NCI-H82 treated with DMSO at 0.1 percent for 48 hours (cell line): ENCODE results near the gene SAMD1.

ENCODE experiments used
- DNase-seq: peaks from one replicate; lab custom pipeline; 2025; ENCODE audit not compliant: unreplicated experiment; lab: John Stamatoyannopoulos, UW

The SAMD1 gene

DNA sequence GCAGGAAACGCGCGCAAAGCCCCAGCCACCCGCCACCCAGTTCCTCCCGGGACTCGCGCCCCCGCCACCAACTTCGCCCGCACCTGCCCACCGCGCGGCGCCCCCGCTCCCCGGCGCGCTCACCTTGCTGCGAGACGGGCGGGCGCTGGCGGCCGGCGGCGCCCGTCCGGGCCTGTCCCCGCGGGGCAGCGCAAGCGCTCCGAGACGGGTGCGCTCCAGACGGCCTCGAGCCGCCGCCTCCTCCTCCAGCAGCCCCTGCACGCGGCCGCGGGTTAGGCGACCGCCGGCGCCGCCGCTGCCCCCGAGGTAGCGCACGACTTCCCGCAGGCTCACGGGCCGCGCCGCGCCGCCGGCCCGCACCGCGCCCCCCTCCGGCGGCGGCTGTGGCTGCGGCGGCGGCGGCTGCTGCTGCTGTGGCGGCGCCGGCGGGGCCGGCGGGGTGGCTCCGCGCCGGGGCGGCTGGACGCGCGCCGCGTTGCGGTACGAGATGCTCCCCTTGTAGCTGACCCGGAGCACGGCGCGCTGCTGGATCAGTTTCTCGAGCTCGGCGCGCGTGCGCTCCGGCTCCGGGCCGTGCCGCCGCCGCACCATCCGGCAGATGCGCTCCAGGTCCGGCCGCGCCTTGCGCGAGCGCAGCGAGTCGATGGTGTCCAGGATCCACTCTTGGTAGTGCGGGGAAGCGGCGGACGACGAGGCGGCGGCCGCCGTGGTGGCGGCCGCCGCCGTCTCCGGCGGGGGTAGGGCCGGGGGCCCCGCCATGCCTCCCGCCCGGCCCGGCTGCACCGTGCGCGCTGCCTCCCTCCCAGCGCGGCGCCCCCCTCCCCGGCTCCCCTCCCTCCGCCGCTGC lies 666 bp downstream of the SAMD1 start:
- DNase-seq = no peak

DNA sequence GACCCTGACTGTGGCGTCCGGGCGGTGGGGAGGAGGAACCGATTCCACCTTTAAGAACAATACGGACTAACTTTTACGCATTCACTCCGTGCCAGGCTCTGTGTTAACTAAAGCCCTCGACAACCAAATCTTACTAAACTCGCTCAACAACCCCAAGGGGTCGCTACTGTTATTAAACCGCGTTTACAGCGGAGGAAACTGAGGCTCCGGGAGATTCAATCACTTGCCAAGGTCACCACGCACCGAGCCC lies 1.2 kb downstream of the SAMD1 start:
- no peak for DNase-seq

DNA sequence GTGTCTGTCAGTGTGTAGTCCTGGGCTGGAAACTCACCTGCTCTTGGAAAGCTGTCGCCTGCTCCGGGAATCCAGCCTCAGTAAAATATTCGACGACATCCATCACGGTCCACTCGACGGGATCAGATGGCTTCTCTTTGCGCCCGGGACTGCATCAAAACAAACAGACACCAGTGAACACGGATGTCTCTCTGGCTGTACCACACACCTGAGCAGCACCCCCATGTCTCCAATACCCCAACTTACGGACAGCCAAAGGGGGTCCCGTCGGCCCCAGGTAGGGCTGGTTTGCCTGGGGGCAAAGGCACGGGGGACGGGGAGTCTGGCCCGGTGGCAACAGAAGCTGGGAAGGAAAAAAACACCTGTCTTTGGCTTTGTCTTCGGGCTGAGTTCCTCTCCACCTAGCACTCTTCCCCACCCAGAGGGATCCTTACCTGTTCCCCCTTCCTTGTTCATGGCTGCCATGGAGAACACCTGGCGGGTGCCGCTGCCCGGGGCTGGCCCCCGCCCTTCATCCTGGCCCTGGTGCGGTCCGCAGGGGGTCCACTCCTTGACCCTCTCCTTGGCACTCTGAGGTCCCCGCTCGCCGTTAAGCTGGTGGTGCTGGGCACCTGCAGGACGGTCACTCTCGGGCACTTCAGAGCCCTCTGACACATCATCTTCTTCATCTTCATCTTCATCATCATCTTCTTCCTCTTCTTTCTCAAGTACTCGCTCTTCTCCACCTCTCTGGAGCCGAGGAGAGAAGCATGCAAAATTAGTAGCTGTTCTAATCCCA lies 1.7 kb downstream of the SAMD1 start:
- DNase-seq = no peak

DNA sequence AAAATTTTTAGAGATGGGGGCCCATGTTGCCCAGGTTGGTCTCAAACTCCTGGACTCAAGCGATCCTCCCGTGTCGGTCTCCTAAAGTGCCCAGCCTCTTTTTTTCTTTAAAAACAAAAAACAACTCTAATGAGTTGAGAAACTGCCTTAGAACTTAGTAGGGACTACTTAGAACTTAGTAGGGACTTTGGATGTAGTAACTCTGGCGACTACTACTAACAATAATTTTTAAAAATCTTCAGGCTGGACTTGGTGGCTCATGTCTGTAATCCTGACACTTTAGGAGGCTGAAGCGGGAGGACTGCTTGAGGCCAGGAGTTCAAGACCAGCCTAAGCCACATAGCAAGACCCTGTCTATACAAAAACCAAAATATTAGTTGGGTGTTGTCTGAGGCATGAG lies 4.5 kb downstream of the SAMD1 start:
- no peak for DNase-seq

DNA sequence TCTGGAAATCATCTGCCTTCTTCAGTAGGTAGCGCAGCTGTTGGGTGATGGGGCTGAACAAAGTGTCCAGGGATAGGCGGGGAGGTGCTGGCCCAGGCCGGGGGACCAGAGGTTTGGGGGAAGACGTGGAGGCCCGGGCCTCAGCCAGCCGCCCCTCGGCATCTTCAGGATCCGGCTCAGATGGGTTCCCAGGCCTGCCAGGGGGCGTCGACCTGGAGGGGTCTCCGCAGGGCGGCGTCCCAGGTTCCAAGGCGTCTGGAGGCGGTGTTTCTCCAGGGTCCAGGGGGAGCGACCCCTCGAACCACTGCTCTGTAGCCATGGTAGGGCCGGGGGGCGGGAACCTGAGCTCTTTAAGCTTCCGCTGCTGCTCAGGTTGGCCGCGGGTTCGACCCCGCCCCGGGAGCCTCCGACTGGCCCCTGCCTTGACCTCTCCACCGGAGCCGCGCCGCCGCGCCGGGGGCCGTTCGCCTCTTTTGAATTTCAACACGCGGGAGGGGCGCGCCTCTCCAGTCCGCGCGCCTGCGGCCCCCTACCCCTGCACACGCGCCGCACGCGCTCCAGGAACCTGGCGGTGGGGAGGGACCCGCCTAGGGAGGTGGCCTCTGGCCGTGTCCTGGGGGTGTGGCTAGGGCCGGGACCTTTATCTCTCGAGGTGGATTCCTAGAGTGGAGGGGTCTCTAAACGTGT lies 5.1 kb downstream of the SAMD1 start, which contains the start of gene C19orf67:
C19orf67 (minus strand) TSS at position 475 of the 687 bp plus-strand sequence; CDS start at position 319, 156 bp downstream.
- no peak for DNase-seq

DNA sequence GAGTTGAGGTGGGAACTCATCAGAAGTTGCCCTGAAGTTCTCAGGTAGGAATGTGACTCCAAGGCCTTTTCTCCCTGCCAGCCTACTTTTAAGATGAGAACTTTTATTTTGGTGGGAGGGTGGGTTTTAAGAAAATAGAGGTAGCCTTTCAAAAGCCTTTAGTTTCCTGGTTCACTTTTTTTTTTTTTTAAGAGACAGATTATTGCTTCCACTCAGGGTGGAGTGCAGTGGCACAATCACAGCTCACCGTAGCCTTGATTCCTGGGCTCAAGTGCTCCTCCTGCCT lies 7.9 kb downstream of the SAMD1 start:
- DNase-seq = no peak

DNA sequence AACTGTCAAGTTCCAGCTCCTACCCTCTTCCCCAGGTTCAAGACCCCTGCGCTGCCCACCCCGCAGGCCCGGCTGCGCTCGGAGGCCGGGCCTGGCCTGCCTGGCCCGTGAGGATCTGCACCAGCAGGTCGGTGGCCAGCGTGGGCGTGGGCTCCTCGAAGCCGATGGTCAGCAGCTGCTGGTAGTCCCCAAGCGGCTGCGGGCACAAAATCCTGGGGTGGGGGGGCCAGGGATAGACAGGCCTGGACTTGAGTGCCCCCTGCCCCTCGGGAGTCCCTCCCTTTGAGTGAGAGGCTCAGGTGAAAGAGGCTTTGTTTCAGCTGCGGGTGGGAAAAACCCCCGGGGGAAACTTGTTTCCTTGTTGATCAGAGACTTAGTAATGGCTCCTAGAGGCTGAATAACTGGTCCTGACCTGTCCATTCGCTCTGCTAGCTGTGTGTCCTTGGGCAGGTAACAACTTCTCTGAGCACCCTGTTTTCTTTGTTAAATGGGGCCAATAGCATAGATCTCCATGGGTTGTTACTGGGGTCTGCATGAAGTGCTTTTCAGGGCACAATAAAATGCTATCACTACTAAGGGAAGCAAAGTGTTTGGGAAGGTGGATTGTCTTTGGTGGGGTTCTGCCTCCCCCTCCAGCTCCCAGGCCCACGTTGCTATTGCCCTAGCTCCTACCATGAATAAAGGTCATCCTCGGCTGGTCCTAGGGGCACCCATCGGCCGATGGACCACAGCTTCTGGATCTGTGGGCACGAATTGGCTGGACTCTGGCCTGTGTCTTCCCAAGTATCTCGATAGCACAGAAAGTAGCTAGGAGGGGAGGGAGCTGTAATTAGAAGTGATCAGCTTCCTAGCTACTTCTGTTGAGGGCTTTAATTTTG lies 8.5 kb downstream of the SAMD1 start:
- DNase-seq = no peak

DNA sequence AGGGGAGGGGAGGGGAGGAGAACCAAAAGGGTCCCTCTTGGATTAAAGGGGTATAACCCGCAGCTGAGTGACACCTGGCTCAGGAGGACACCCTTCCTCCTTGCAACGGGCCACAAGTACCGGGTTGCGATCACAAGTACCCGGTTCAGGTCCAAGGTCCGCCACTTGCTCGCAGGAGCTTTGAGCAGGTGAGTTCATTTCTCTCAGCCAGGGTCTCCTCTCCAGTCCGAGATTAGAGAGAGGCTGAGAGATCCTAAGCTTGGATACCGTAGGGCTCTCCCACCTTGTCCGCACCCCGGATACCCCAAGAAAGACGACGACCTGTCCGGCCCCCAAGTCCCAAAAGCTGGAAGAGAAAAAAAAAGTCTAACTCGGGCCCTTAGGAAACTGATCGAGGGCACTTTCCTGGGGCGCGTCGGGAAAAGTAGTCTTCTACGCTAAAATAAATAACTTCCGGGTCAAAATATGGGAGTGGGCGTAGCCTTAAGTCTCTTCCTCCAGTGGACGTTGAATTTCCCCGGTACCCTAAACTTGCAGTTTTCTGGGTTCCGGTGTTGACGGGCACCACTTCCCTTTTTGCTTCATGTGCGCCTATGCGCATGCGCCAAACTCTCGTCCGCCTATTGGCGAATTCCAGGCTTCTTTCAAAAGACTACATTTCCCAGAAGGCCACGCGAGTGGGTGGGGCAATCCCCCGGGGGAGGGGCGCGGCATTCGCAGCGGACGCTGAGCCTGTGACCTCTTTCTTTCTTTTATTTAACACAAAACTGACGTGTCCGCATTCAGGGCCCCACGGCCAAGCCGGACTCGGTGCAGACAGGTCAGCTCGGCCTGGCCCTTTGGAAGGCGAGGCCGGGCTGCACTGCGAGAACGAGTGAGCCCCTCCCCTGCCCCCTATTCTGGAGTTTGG lies 9.4 kb downstream of the SAMD1 start:
- peak; percentile 99 for DNase-seq

DNA sequence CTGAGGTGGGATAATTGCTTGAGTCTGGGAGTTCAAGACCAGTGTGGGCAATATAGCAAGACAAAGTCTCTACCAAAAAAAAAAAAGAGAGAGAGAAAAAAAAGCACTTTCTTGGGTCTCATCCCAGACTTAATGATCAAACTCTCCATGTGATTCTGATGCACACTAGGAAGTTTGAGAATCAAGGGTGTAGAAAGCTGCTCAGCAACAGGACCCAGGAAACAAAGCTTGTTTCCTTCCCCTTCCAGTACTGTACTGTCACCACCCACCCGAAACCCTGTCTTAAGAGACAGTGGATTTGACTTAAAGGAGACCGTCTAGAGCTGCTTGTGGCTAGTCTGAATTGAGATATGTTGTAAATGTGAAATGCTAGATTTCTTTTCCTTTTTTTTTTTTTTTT lies 12.1 kb downstream of the SAMD1 start:
- no peak for DNase-seq

DNA sequence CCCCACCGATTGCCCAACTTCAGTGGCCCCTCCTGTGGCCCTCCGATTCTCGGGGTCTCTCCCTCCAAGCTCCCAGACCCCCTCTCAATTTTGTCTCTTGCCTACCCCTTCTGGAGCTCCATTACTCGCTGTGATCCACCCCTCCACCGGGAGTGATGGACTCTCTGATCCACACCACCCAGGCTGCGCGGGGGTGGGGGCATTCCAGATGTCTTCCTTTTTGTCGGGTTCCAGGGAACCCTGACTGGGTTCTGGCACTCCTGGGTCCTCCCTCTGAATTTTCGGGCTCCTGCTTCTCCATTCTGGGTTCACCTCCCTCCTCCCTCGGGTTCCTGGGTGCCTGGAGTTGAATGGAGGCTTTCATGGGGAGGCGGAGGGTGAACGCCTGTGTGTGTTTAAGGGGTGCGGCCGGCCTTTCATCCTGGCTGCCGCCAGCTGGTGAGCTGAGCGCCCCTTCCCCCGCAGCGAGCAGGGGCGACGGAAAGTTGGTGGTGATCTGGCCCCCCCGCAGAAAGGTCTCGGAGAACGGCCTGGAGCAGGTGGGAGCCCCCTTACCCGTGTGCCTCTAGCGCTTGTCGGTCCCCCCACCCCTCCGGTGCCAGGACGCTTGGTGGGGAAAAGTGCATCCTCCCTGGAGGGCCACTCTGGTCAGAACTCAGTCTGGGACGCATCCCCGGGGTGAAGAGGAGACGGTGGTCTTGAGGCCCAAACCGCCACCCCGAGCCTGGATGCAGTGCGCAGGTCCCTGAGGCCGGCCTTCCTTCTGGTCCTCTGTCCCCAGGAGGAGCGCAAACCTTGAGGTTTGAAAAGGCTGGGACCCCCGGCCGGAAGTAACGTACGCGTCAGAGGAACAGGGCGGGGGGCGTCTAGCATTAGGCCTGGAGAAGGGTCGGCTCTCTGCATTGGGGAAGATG lies 16.4 kb downstream of the SAMD1 start:
- no peak for DNase-seq

DNA sequence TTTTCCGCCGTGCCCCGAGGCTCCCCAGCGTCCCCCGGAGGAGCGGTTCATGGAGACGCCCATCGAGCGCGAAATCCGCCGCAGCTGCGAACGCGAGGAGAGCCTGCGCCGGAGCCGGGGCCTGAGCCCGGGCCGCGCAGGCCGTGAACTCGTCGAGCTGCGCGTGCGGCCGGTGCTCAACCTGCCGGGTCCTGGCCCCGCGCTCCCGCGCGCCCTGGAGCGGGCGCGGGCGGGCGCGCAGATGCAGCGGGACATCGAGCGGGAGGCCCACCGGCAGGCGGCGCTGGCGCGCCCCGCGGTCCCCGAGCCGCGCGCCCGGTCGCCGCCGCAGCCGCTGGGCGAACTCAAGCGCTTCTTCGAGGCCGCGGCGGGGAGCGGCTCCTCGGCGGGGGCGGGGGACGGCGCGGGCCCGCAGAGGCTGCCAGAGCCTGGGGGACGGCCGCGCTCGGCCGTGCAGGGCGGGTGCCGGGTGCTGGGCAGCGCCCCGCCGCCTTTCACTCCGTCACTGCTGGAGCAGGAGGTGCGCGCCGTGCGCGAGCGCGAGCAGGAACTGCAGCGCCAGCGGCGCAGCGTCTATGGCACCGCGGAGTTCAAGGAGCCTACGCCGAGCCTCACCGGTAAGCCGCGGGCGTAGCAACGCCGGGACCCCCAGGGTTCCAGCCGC lies 17.2 kb downstream of the SAMD1 start:
- no peak for DNase-seq

DNA sequence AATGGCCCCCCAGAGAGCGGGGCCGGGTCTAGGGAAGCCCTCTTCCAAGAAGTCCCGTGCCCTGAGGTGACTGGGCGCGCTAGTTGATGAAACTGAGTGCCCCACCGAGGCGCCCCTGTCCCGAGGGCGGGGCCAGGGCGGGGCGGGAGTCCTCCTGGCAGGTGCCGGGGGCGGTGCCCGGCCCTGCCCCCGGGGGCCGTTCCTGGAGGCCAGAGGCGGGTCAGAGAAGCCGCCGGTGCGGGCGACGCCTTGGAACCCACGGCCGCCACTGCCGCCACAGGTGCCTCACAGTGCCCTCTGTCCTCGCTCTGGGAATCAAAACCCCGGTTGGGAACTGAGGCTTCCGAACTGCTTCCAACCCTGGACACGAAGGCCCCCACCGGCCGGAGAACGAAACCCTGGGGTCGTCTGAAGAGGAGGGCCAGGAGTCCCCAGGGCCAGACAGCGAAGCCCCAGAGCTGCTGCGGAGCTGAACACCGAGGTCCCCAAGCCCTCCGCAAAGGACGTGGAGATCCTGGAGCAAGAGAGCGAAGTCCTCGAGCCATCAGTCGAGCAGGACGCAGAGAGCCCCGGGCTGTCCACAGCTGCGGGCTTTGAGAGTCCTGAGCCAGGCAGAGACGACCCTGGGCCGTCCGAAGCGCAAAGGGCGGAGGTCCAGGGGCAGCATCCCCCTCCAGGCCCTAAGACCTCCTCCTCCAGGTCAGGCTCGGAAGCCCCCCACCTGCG lies 17.9 kb downstream of the SAMD1 start, which contains the start of gene MISP3:
MISP3 (plus strand) TSS at position 252 of the 726 bp plus-strand sequence. CDS start 524 bp downstream, outside the sequence.
- DNase-seq = no peak

DNA sequence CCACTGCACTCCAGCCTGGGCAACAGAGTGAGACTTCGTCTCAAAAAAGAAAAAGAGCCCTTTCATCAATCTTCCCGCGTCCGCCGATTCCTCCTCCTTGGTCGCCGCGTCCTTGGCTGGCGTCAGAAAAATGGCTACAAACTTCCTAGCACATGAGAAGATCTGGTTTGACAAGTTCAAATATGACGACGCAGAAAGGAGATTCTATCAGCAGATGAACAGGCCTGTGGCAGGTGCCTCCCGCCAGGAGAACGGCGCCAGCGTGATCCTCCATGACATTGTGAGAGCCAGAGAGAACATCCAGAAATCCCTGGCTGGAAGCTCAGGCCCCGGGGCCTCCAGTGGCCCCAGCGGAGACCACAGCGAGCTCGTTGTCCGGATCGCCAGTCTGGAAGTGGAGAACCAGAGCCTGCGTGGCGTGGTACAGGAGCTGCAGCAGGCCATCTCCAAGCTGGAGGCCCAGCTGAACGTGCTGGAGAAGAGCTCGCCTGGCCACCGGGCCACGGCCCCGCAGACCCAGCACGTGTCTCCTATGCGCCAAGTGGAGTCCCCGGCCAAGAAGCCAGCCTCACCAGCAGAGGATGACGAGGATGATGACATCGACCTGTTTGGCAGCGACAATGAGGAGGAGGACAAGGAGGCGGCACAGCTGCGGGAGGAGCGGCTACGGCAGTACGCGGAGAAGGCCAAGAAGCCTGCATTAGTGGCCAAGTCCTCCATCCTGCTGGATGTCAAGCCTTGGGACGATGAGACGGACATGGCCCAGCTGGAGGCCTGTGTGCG lies 20.1 kb downstream of the SAMD1 start:
- no peak for DNase-seq

DNA sequence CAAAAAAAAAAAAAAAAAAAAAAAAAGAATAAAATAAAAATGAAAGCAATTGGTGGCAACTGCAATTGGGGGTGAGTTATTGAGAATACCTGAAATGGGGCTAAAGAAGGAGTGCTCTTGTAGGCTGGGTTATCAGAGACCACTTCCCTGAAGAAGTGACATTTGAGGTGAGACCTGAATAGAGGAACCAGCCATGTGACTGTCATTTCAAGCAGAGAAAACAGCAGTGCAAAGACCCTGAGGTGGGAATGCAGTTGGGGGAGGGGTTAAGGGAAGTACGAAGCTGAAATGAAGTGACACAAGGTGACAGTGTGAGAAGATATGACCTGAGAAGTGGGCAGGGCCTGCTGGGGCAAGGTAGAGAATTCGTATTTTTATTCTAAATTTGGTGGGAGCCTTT lies 24.4 kb downstream of the SAMD1 start:
- DNase-seq = no peak

DNA sequence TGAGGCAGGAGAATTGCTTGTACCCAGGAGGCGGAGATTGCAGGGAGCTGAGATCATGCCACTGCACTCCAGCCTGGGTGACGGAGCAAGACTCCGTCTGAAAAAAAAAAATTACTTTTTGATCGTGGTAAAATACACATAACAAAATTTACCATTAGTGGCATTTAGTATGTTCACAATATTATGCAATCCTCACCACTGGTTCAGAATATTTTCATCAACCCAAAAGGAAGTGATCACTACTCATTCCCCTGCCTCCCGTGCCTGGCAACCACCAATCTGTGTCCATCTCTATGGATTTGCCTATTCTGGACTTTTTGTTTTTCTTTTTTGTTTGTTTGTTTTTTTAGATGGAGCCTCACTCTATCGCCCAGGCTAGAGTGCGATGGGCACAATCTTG lies 27.4 kb downstream of the SAMD1 start:
- DNase-seq = no peak

DNA sequence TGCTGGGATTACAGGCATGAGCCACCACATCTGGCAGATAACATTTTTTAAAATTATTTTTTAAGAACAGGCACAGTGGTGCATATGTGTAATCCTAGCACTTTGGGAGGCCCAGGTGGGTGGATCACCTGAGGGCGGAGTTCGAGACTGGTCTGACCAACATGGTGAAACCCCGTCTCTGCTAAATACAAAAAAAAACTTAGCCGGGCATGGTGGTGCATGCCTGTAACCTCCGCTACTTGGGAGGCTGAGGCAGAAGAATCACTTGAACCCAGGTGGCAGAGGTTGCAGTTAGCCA lies 28.0 kb downstream of the SAMD1 start:
- DNase-seq = no peak
